Esophagus squamous epithelium (tissue), 4 donors: ENCODE measurements around the gene EGFR.

ENCODE experiments used
- CTCF ChIP-seq, 6 experiments: fragments of 450-650 bp in 4 of 6; fragments of 200-600 bp in 2 of 6; sonication (generic) in 2 of 6; IDR thresholded peaks; one replicate each; pipeline ENCODE4 v1.5.1; 2016 to 2019; ENCODE audit warnings: antibody characterized with exemption in 6 of 6, mild to moderate bottlenecking in 4 of 6, moderate library complexity in 4 of 6
- POLR2A ChIP-seq, 4 donors: fragments of 450-650 bp; IDR thresholded peaks; one replicate each; pipeline ENCODE4 v1.6.1; 2017; ENCODE audit warnings: antibody characterized with exemption in 4 of 4, mild to moderate bottlenecking in 4 of 4, moderate library complexity in 3 of 4

DNA sequence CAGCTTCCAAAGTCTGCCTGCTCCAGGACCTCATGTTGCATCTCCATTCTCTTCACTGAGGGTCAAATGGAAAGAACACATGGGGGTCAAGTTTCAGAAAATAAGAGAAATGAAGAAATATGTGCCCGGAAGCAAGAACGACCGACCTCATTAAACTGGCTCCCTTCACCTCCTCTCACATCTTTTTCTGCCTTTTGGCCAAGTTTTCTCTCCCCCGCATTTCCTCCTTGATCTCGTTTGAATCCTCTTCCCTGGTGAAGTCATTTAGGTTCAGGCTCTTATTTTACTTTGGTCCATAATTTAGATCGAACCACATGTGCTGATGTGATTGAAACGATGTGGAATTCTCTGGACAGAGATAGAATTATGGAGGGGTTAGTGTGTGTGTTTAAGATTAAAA lies 44.2 kb downstream of the EGFR start:
- no peak for TF ChIP-seq CTCF (IDR thresholded peaks at IDR 0.05)
- no peak for TF ChIP-seq POLR2A (IDR thresholded peaks at IDR 0.05)
